Peyer's patch (tissue), 4 donors: Measurements from ENCODE around the gene HSPB6.

Source experiments
- POLR2A ChIP-seq, 2 donors: fragments of 450-650 bp; IDR thresholded peaks; one replicate each; pipeline ENCODE4 v1.5.1; 2017; ENCODE audit warnings: antibody characterized with exemption in 2 of 2, mild to moderate bottlenecking in 2 of 2, moderate library complexity in 2 of 2
- TF ChIP-seq, protein P1 (sequence below), 6 experiments: fragments of 450-650 bp in 4 of 6; fragments of 200-600 bp in 2 of 6; sonication (generic) in 1 of 6; IDR thresholded peaks; one replicate each; pipeline ENCODE4 v1.5.1; 2017 to 2019; ENCODE audit warnings: antibody characterized with exemption in 6 of 6, mild to moderate bottlenecking in 3 of 6, moderate library complexity in 1 of 6

DNA sequence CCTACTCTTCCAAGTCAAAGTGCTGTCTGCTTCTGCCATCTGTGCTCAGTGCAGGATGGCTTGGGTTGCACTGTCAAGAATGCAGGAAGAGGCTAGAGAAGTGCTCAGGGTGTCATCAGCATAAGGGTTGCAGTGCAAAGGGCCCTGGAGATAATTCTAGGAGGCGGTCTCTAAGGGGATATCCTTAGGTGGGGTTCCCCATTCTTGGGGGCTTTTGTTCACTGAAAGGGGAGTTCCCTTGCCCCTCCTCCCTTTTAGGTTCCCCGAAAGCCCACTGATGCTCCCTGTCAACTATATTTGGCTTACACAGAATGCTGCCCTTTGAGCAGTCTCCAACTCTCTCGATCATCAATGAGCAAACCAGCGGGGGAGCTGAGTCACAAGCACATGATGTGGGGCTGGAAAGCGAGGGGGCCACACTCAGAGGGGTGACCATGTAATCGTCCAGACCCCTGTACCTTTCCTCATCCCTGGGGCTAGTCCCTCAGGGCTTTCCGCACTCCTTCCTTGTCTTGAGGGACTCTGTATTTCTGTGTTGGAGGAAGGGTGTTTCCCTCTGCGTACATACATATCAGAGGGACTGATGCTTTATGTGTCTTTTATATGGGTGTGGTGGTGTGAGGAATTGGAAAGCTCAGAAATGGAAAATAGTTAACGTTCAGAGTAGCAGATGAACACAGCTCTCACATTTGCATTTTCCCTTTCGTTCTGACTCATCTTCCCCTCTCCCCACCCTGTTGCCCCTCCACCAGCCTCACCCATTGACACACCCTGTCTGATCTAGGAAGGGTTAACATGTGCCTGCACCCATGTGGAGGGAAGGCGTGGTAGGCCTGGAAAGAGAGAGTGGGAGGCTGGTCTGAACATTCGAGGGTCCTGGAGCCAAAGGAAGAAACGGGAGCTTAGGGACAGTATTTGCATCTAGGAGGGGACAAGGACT lies 45.8 kb downstream of the HSPB6 start:
- TF ChIP-seq, protein P1, sequence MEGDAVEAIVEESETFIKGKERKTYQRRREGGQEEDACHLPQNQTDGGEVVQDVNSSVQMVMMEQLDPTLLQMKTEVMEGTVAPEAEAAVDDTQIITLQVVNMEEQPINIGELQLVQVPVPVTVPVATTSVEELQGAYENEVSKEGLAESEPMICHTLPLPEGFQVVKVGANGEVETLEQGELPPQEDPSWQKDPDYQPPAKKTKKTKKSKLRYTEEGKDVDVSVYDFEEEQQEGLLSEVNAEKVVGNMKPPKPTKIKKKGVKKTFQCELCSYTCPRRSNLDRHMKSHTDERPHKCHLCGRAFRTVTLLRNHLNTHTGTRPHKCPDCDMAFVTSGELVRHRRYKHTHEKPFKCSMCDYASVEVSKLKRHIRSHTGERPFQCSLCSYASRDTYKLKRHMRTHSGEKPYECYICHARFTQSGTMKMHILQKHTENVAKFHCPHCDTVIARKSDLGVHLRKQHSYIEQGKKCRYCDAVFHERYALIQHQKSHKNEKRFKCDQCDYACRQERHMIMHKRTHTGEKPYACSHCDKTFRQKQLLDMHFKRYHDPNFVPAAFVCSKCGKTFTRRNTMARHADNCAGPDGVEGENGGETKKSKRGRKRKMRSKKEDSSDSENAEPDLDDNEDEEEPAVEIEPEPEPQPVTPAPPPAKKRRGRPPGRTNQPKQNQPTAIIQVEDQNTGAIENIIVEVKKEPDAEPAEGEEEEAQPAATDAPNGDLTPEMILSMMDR (IDR thresholded peaks at IDR 0.05) = no peak
- TF ChIP-seq POLR2A (IDR thresholded peaks at IDR 0.05) = no peak
